GM19438 (cell line): ENCODE data around the gene CMTM4.
"Not testable (repeated sequence)": the region's sequence is repeated elsewhere in the genome, so short reads cannot be mapped to it uniquely, and the experiment has no call there.

Experiments
- ATAC-seq: cut with Tn5 transposase; IDR thresholded peaks from one replicate; pipeline ENCODE4 v1.9.1; 2021; ENCODE audit warnings: low read depth; ENCODE audit not compliant: unreplicated experiment

Gene CMTM4

DNA sequence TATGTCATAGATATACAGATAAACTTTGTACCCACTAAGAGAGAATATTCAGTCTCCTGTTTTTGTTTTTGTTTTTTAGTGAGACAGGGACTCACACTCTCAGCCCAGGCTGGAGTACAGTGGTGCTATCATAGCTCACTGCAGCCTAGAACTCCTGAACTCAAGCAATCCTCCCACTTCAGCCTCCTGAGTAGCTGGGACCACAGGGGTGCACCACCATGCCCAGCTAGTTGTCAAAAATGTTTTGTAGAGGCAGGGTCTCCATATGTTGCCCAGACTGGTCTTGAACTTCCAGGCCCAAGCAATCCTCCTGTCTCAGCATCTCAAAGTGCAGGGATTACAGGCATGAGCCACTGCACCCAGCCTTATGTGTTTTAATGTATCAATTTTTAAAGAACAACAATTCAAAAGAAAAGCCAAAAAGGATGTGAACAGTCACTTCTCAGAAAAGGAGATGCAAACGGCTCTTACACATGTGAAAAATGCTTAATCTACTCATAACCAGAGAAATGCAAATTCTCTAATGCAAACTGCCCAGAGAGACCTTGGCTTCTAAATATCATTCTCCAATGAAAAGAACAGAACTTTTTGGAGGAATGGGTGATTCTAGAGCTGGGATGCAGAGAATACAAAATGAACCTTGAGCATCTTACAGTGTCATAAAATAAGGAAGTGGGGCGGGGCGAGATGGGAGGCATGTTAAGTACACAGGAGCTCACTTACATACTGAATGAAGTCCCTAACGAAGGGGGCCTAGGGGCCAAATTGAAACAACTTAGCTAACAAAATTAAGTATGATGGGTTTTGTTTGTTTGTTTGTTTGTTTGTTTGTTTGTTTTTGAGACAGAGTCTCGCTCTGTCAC is 99.3 kb downstream of the CMTM4 start:
- no peak for ATAC-seq

DNA sequence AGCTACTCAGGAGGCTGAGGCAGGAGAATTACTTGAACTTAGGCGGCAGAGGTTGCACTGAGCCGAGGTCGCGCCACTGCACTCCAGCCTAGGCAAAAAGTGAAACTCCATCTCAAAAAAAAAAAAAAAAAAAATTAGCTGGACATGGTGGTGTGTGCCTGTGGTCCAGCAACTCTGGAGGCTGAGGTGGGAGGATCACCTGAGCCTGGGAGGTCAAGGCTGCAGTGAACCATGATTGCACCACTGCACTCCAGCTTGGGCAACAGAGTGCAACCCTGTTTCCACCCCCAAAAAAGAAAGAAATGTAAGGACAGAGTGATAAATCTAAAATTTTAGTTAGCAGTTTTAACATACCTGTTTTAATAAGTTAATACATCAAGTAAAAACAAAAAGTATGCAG is 100.0 kb downstream of the CMTM4 start:
- ATAC-seq: not testable (repeated sequence)

DNA sequence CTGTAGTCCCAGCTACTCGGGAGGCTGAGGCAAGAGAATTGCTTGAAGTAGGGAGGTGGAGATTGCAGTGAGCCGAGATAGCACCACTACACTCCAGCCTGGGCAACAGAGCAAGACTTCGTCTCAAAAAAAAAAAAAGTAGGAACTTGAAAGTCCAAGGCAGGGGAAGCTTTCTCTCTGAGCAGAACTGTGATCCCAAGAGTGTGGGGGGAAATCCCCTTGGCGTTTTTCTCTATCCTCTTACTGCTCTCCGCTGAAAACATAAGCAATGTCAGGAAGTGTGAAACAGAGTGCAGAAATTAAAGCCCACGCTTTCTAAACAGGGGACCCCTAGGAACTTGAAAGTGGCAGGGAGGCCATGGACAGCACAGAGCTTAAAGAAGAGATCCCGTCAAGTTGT is 101.8 kb downstream of the CMTM4 start:
- ATAC-seq: no peak

DNA sequence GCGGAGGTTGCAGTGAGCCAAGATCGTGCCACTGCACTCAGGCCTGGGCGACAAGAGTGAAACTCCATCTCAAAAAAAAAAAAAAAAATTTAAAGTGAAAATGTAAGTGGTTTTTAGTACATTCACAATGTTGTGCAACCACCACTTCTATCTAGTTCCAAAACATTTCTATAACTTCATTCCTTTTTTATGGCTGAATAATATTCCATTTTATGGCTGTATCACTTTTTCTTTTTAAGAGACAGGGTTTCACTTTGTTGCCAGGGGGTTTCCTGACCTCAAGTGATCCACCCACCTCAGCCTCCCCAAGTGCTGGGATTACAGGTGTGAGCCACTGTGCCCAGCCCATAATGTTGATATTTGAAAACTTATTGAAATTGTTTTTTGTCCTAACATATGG is 103.7 kb downstream of the CMTM4 start:
- ATAC-seq: no peak

DNA sequence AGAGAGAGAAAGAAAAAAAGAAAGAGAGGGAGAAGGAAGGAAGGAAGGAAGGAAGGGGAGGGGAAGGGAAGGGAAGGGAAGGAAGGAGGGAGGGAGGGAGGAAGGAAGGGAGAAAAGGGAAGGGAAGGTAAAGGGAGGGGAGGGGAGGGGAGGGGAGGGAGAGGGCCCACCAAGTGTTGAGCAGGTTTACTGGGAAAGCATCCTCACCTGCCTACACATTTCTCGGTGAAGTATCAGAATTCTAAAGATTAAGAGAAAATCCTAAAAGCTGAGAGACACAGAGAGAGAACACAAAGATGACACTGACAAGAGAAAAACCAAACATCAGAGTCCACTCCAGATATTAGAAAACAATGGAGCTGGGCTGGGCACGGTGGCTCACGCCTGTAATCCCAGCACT is 104.3 kb downstream of the CMTM4 start:
- no peak for ATAC-seq

DNA sequence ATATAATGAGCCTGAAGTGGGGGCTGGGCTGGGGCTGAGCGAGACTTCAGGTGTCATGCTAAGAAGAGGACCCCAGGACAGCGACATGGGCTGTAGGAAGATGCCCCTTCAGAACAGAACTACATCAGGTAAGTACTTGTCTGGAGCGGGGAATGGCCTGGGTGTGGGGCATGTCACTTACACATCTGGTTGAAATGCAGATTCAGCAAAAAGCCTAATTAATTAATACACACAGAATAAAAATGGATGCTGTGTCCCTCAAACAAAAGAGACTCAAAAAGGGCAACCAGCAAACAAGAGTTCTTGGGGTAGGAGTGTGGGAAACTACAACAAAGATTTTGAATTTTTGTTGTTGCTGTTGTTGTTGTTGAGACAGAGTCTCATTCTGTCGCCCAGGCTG is 105.5 kb downstream of the CMTM4 start:
- no peak for ATAC-seq

DNA sequence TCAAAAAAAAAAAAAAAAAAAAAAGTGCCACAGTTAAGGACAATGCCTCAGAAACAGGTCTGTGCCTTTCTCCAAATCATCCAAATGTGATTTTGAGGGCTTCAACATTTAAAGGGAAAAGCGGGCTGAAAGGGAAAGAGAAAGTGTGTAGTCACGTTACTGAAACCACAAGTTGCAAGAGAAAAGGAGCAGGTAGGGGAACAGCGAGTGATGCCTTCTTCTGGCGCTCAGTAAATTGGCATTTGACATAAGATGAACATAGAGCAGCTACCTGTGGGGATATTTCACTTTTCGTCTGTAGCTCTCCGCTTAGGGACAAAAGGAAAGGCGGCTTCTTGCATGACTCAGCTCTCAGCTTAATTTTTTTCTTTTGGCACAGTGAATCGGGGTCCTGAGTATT is 106.2 kb downstream of the CMTM4 start:
- ATAC-seq: no peak

DNA sequence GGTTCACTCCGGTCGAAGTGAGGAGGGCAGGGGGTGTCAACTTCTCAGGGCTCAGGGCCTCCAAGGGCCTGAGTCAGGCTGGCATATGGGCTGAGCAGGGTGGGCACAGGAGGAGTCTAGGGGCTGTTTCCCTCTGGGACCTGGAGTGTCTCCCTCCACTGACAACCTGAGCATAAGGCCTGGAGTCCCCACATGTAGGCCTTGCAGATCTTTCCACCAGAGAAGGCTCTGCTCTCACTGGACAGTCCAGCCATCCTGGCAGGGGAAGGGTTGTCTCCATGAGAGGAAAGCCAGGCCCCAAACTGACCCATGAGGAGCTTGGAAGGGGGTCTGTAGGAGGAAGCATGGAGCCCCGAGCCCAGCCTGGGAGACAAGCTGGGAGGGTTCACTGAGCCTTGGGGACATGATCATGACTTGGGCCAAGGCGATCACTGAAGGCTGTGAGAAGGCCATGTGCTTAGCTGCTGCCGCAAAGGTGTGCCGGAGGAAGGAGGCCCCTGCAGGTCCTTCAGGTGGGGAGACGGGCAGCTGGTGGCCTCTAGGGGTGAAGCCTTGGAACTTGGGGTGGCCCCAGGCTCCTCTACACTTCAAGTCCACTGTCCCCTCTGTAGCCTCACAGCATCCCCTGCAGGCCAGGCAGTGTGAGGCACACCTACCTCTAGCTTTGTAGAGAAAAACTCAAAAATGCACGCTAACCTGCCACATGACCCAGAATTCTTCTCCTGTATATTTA is 107.4 kb downstream of the CMTM4 start:
- ATAC-seq: peak; percentile 79

DNA sequence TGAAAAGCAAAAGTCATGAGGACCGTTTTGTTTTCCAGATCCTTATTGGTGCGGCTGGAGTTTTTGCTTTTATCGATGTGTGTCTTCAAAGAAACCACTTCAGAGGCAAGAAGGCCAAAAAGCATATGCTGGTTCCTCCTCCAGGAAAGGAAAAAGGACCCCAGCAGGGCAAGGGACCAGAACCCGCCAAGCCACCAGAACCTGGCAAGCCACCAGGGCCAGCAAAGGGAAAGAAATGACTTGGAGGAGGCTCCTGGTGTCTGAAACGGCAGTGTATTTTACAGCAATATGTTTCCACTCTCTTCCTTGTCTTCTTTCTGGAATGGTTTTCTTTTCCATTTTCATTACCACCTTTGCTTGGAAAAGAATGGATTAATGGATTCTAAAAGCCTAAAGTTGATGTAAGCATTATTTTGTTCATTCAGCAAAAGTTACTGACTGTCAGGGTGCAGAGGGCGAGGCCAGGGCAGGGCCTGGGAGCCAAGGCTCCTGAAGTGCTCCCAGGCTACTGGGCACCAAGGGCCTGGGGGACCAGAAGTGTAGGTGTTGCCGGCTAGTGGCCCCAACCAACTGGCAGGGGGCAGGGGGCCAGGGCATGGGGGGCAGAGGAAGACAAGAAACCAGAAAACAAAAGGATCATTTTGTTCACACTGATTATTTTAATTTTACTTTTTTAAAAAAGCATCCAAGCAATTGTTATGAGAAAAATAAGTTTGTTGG is 108.5 kb downstream of the CMTM4 start:
- no peak for ATAC-seq

DNA sequence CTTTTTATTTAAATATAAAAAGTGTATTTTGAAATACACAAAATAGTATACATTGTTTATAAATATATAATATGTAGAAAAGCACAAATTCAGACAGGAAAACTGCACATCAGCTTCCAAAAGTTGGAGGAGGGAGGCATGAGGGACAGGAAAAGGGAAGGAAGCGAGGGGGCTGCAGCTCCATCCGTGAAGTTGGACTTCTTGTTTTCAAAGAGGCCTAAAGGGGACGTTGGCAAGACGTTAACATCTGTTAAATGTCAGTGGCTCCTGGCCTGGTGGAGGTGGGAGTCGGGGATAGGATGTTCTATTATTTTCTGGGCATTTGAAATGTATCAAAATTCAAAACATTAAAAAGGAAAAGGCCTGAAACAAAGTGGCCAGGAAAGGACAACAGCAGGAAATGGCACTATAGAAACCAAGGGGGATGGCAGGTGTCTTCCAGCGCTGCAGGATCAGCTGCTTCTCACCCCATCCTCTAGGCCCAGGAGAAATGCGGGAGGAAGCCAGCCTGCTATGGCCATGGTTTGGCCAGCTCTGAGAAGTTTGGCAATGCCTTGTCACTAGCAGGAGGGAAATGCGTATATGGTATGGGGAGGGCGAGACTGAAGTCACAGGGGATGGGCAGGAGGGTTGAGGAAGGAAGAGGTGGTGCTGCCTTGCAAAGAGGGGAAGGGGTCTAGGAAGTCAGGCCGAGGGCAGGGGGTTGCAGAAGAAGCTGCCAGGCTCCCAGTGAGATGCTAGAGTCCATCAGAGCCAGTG is 110.9 kb downstream of the CMTM4 start:
- no peak for ATAC-seq

DNA sequence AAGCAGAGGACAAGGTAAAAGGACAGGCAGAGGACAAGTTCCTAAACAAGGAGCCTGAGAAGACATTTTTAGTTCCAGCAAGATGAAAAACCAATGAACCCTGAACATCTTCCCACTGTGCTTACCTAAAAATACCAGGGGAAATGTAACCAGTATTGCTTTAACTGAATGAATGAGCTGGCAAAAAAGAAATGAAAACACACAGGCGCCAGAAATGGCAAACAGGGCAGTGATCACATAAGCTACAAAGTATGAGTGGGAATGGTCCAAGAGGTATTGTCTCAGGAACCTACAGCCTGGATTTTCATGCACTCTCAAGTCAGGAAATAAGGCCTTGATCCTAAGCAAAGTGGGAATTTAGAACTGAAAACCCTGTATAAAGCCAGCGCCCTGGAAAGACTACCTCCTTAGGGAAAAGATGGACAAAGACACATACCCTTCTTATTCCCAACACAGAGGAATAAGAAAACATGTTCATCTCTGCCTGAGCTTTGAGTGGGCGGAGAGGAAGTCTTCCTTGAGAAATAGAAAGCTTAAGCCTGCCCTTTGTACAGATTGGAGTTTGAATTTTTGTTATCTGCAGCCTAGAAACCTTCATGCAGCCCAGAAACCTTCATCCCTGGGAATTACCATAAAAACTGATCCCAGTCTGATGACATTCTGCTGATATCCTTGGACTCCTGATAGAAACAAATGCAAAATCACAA is 115.1 kb downstream of the CMTM4 start:
- ATAC-seq: no peak

DNA sequence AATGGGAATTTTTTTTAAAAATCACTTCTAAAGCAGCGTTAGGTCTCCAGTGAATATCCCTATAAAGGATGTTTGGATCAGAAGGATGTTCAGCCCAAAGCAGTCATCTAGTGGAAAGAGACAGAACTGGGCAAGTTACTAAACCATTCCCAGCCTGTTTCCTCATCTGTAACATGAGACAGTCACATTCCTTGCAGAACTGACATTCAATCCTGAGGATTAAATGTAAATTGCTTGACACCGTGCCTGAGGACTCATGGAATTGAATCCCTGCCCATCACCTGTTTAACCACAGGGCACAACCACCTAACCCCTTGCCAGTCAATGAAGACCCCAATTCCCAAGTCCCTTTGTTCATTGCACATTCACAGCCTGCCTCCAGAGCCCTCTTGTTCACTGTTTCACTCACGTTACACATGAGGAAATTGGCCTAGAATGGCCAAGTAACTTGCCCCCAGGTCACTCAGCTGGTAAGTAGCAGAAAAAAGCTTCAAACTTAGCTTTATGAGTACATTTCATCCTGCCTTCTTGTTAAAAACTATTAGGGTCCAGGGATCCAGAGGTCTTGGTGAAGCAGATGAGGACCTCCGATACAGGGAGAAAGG is 115.8 kb downstream of the CMTM4 start:
- no peak for ATAC-seq

DNA sequence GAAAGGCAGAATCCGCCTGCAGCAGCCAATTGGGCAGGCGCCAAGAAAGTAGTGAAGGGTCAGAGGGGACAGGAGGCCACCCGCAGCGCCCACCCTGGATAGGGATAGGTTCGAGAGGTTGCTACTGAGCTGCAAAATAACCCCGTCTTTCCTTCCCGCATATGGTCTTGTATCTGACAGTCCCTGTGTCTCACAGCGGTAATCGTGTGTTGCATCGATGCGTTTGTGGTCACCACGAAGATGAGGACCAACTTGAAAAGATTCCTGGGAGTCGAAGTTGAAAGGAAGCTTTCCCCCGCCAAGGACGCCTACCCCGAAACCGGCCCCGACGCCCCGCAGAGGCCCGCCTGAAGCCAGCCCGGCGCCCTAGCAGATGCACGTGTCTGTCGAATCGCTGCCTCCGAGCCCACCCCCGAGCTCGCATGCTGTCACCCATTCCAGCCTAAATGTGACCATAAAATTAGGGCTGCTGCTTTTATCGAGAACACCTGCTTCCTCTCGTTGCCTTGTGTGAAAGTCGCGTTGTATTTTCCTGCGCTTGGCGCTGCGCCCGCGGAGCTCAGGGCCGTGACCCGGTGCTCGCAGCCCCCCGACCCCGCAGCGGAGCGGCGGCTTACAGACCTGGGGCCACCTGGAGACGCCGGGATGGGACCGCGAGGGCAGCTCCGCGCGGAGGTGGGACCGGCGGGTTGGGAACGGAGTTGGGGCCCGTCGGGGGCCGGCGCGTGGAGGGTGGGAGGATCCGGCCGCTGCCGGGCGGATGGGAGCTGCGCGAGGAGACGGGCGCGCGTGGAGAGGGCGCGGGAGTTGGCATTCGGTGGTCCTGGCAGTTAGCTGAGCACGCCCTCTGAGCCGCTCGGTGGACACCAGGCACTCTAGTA is 117.7 kb downstream of the CMTM4 start, which contains the start of gene CMTM2:
Gene CMTM2, plus strand, starts transcription at position 813 of the 881 bp plus-strand sequence. CDS start 145 bp downstream, outside the sequence.
- ATAC-seq: no peak

DNA sequence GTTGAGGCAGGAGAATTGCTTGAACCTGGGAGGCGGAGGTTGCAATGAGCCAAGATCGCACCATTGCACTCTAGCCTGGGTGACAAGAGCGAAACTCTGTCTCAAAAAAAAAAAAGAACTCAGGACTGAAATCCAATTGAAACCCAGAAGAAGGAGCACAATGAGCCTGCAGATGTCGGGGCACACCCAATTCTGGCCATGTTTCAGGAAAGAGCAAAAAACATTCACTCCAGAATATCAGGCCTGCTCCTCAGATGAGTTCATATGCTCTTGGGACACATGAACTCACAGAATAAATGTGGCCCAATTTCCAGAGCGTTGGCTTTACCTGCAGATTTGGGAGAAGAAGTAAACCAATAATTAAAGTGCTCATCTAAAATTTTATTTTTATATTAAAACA is 120.2 kb downstream of the CMTM4 start:
- ATAC-seq: no peak

DNA sequence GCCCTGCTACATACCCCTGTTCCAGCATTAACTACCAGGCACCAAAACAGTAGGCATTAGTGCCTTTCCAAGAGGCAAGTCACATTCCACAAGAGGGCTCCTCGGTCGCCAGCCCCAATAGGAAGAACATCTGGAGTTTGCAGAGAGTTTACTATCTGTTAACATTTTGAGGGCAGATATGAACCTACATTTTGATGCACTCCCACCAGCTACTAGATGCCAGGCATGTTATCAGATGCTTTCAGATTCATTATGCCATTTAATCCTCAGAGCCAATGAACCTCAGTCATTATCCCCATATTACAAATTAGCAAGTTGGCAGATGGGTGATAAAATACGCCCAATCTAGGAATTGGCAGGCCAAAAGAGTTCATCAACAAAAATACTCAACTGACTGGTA is 121.5 kb downstream of the CMTM4 start:
- ATAC-seq: no peak

DNA sequence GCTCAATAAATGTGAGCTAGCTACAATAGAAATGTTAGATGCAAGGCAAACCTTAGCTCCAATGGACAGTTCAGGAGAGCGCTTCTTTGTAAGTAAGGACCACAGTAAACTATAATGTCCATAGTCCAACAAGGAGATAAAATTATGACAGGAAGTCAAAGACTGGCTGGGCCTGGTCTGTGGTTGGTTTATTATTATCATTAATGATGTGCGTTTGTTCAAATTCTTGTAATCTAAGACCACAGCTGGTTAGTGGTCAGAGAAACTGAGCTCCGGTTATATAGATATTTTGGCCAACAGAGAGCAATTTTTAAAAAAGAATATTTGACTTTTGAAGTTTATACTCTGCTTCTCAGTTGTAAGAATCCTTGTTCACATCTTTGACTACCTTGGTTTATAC is 122.0 kb downstream of the CMTM4 start:
- ATAC-seq: no peak

DNA sequence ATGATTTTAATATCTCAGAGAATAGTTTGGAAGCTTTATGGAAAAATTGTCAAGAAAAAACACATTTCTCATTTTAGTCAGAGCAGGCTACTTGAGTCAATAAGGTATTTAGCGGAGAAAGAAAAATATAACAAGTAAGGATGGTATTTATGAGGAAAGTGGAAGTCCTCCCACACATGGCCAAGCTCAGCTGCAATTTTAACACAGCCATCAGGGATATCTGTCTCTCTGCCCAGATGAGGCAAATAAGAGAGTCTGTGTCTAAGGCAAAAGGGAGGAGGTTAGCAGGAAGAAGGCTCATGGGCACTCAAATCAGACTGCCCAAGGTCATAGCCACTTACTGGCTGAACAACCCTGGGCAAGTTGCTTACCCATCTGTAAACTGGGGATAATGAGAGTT is 122.5 kb downstream of the CMTM4 start:
- no peak for ATAC-seq

DNA sequence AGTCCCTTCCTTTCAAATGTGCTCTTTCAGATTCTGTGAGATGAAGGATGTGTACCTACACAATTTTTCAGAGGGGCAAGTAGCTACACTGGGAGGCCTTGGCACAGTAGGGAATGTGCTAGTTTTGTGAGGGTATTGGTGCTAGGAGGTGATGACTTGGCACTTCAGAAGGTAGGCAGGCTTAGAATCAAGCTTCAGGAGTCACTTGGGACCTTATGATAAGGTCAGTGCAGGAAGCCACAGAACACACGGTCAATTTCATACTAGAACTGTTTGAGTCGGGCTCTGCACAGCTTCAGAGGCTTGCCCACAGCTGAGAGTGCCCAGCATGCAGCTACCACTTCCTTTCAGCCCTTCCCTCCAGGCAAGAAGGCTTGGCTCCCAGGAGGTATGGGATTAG is 124.2 kb downstream of the CMTM4 start:
- no peak for ATAC-seq
